Sigmoid colon (tissue), 4 donors: ENCODE results near the gene DAZL.

Source experiments
- EP300 ChIP-seq, 4 donors: sonication (generic); formaldehyde crosslinking; IDR thresholded peaks; one replicate each; pipeline ENCODE4 v1.6.1; 2017; ENCODE audit warnings: antibody characterized with exemption in 4 of 4
- POLR2A ChIP-seq, 2 donors: fragments of 450-650 bp; IDR thresholded peaks; one replicate each; pipeline ENCODE4 v1.6.1; 2016; ENCODE audit warnings: antibody characterized with exemption in 2 of 2, mild to moderate bottlenecking in 2 of 2, moderate library complexity in 2 of 2
- TF ChIP-seq, protein P1 (sequence below), 4 experiments: fragments of 450-650 bp in 3 of 4; fragments of 200-600 bp in 1 of 4; IDR thresholded peaks; one replicate each; pipeline ENCODE4 v1.5.1; 2016 to 2019; ENCODE audit warnings: antibody characterized with exemption in 4 of 4, mild to moderate bottlenecking in 3 of 4, moderate library complexity in 2 of 4

GRCh38 chr3:16595778-16596177 is 9.4 kb downstream of the DAZL start:
- TF ChIP-seq, protein P1, sequence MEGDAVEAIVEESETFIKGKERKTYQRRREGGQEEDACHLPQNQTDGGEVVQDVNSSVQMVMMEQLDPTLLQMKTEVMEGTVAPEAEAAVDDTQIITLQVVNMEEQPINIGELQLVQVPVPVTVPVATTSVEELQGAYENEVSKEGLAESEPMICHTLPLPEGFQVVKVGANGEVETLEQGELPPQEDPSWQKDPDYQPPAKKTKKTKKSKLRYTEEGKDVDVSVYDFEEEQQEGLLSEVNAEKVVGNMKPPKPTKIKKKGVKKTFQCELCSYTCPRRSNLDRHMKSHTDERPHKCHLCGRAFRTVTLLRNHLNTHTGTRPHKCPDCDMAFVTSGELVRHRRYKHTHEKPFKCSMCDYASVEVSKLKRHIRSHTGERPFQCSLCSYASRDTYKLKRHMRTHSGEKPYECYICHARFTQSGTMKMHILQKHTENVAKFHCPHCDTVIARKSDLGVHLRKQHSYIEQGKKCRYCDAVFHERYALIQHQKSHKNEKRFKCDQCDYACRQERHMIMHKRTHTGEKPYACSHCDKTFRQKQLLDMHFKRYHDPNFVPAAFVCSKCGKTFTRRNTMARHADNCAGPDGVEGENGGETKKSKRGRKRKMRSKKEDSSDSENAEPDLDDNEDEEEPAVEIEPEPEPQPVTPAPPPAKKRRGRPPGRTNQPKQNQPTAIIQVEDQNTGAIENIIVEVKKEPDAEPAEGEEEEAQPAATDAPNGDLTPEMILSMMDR (IDR thresholded peaks at IDR 0.05), result no peak
- TF ChIP-seq EP300 (IDR thresholded peaks at IDR 0.05) (no peak), POLR2A (IDR thresholded peaks at IDR 0.05) (no peak)
